Neuronal stem cell (in vitro differentiated cells): ENCODE data around the gene DSCAM.
"Not testable (repeated sequence)": the region's sequence is repeated elsewhere in the genome, so short reads cannot be mapped to it uniquely, and the experiment has no call there.

Source experiments
- DNase-seq: peaks from one replicate; pipeline ENCODE4 v3.0.0-alpha.2; 2013; ENCODE audit warnings: low spot score
- H2AFZ ChIP-seq: one replicate; pipeline ENCODE4 v1.6.1; 2013; ENCODE audit warnings: mild to moderate bottlenecking, low read length, inconsistent platforms
- H2AK5ac ChIP-seq: 2 replicates; pipeline ENCODE4 v1.6.1; 2013; ENCODE audit warnings: low read depth, mild to moderate bottlenecking, inconsistent platforms, low read length, moderate library complexity, mixed read lengths
- H2BK120ac ChIP-seq: 2 replicates; pipeline ENCODE4 v1.6.1; 2013; ENCODE audit warnings: low read depth, mild to moderate bottlenecking, inconsistent platforms, low read length, moderate library complexity, mixed read lengths
- H2BK12ac ChIP-seq: one replicate; pipeline ENCODE4 v1.6.1; 2013; ENCODE audit warnings: low read length, inconsistent platforms
- H2BK15ac ChIP-seq: 2 replicates; pipeline ENCODE4 v1.6.1; 2013; ENCODE audit warnings: mild to moderate bottlenecking, low read length, inconsistent platforms, mixed read lengths
- H2BK5ac ChIP-seq: one replicate; pipeline ENCODE4 v1.6.1; 2013; ENCODE audit warnings: inconsistent platforms, mild to moderate bottlenecking, low read length, moderate library complexity
- H3K14ac ChIP-seq: one replicate; pipeline ENCODE4 v1.6.1; 2013; ENCODE audit warnings: low read length, inconsistent platforms
- H3K18ac ChIP-seq: 2 replicates; pipeline ENCODE4 v1.6.1; 2013; ENCODE audit warnings: low read length, inconsistent platforms
- H3K23ac ChIP-seq: 2 replicates; pipeline ENCODE4 v1.6.1; 2013; ENCODE audit warnings: low read depth, mild to moderate bottlenecking, mixed read lengths, low read length, inconsistent platforms; ENCODE audit not compliant: poor library complexity
- H3K27ac ChIP-seq: replicated peaks from 3 replicates; pipeline ENCODE4 v1.5.1; 2013; ENCODE audit warnings: low read length, inconsistent platforms
- H3K27me3 ChIP-seq, 3 experiments: 2 replicates each; pipeline ENCODE4 v1.6.1; 2013; ENCODE audit warnings: low read length in 3 of 3, mild to moderate bottlenecking in 2 of 3, inconsistent platforms in 1 of 3, low read depth in 1 of 3, mixed read lengths in 1 of 3, moderate library complexity in 1 of 3; ENCODE audit not compliant: control insufficient read depth in 3 of 3, insufficient read depth in 3 of 3
- H3K36me3 ChIP-seq, 2 donors: replicated peaks in 1 of 2; 2 replicates each; pipeline ENCODE4 v1.6.1; 2013; ENCODE audit warnings: low read length in 2 of 2; ENCODE audit not compliant: control insufficient read depth in 2 of 2, insufficient read depth in 2 of 2
- H3K4ac ChIP-seq: 2 replicates; pipeline ENCODE4 v1.6.1; 2013; ENCODE audit warnings: inconsistent platforms, mild to moderate bottlenecking, low read length, moderate library complexity
- H3K4me1 ChIP-seq, 2 donors: 1 replicate in 1 of 2; 2 replicates in 1 of 2; pipeline ENCODE4 v1.6.1; 2013; ENCODE audit warnings: low read length in 2 of 2, low read depth in 1 of 2; ENCODE audit not compliant: control insufficient read depth in 2 of 2, insufficient read depth in 1 of 2
- H3K4me2 ChIP-seq: one replicate; pipeline ENCODE4 v1.6.1; 2013; ENCODE audit warnings: mild to moderate bottlenecking, low read length, inconsistent platforms; ENCODE audit not compliant: insufficient read depth, poor library complexity, severe bottlenecking
- H3K4me3 ChIP-seq, 2 donors: 2 replicates each; pipeline ENCODE4 v1.5.1; 2013; ENCODE audit warnings: low read length in 2 of 2, mild to moderate bottlenecking in 2 of 2, inconsistent platforms in 1 of 2, moderate library complexity in 1 of 2
- H3K79me1 ChIP-seq: one replicate; pipeline ENCODE4 v1.6.1; 2013; ENCODE audit warnings: low read depth, mild to moderate bottlenecking, inconsistent platforms, low read length, moderate library complexity
- H3K9ac ChIP-seq: one replicate; pipeline ENCODE4 v1.6.1; 2013; ENCODE audit warnings: mild to moderate bottlenecking, low read depth, low read length, inconsistent platforms; ENCODE audit not compliant: poor library complexity
- H3K9me3 ChIP-seq, 2 donors: replicated peaks in 1 of 2; 2 replicates each; pipeline versions ENCODE3 to v1.6.1; 2013; ENCODE audit warnings: low read length in 2 of 2, mild to moderate bottlenecking in 2 of 2, inconsistent platforms in 1 of 2, low read depth in 1 of 2, mixed read lengths in 1 of 2, moderate library complexity in 1 of 2; ENCODE audit not compliant: control insufficient read depth in 2 of 2, insufficient read depth in 1 of 2
- H4K8ac ChIP-seq: one replicate; pipeline ENCODE4 v1.6.1; 2013; ENCODE audit warnings: low read depth, mild to moderate bottlenecking, inconsistent platforms, low read length, moderate library complexity
- H4K91ac ChIP-seq: one replicate; pipeline ENCODE4 v1.6.1; 2013; ENCODE audit warnings: low read length, low read depth, mild to moderate bottlenecking, inconsistent platforms; ENCODE audit not compliant: poor library complexity
- WGBS, 2 donors: extraction: QIAGEN DNeasy Blood & Tissue Kit; methylation state at CpG; one replicate each; pipeline ENCODE4 v1.1.7; 2013; ENCODE audit warnings: missing lambda C conversion rate in 2 of 2, mixed read lengths in 1 of 2; ENCODE audit not compliant: insufficient read length in 2 of 2, insufficient replicate concordance in 1 of 2; ENCODE audit errors: extremely low coverage in 2 of 2; 5-methylcytosine and 5-hydroxymethylcytosine counted together

The DSCAM gene

DNA sequence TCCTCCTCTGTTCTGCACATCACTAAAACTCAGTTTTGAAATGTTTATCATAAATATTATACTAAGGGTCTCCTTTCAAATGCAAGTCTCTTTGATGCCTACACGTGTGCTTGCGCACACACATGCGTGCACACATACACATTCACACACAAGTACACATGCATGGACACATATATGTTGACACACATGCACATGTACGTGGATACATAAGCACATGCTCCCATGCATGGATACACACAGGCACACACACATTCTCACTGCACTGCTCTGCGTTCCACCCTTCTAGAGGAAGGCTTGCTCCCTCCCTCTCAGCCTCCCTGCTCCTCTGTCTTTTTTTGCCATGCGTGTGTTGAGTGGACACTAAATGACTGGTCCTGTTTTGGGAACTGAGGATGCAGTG lies 817.1 kb downstream of the DSCAM start:
- H3K4ac ChIP-seq, result no peak overlapping the region
- H3K9me3 ChIP-seq, result no peaks in the 10 kb centered on the region
- no peak overlapping the region for H3K4me2 ChIP-seq
- no peaks in the 10 kb centered on the region for H3K79me1 ChIP-seq
- H2AK5ac ChIP-seq, result no peak overlapping the region
- no peak overlapping the region for H3K9ac ChIP-seq
- no peak overlapping the region for H3K18ac ChIP-seq
- no peaks in the 10 kb centered on the region for H3K36me3 ChIP-seq
- no CpG with 5 or more reads among the region's 6 CpGs for WGBS, 2 donors
- H3K14ac ChIP-seq, result no peak overlapping the region
- no peak overlapping the region for H2BK15ac ChIP-seq
- H2AFZ ChIP-seq, result no peak overlapping the region
- no peaks in the 10 kb centered on the region for H3K4me1 ChIP-seq
- no peak overlapping the region for H2BK120ac ChIP-seq
- no peak overlapping the region for H3K27ac ChIP-seq
- H3K27me3 ChIP-seq, result no peaks in the 10 kb centered on the region
- H3K23ac ChIP-seq, result no peak overlapping the region
- no peak for DNase-seq
- no peak overlapping the region for H4K91ac ChIP-seq
- H2BK12ac ChIP-seq, result no peak overlapping the region
- H3K4me3 ChIP-seq, result no peak overlapping the region
- no peak overlapping the region for H2BK5ac ChIP-seq
- no peak overlapping the region for H4K8ac ChIP-seq

DNA sequence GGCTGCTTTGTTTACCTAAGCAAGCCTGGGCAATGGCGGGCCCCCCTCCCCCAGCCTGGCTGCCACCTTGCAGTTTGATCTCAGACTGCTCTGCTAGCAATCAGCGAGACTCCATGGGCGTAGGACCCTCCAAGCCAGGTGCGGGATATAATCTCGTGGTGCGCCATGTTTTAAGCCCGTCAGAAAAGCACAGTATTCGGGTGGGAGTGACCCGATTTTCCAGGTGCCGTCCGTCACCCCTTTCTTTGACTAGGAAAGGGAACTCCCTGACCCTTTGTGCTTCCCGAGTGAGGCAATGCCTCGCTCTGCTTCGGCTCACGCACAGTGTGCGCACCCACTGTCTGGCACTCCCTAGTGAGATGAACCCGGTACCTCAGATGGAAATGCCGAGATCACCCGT lies 818.6 kb downstream of the DSCAM start:
- DNase-seq, H2BK5ac ChIP-seq, H3K79me1 ChIP-seq, H3K9me3 ChIP-seq, H4K91ac ChIP-seq, H3K27ac ChIP-seq, H2BK12ac ChIP-seq, H4K8ac ChIP-seq, H3K4me3 ChIP-seq, H3K4me2 ChIP-seq, H3K4ac ChIP-seq, H3K18ac ChIP-seq, H2BK15ac ChIP-seq, H3K36me3 ChIP-seq, H2BK120ac ChIP-seq, H3K14ac ChIP-seq, H3K27me3 ChIP-seq, H2AFZ ChIP-seq, H3K23ac ChIP-seq, H3K9ac ChIP-seq, H3K4me1 ChIP-seq, H2AK5ac ChIP-seq: not testable (repeated sequence)
- WGBS, 2 donors, result no CpG with 5 or more reads among the region's 19 CpGs

DNA sequence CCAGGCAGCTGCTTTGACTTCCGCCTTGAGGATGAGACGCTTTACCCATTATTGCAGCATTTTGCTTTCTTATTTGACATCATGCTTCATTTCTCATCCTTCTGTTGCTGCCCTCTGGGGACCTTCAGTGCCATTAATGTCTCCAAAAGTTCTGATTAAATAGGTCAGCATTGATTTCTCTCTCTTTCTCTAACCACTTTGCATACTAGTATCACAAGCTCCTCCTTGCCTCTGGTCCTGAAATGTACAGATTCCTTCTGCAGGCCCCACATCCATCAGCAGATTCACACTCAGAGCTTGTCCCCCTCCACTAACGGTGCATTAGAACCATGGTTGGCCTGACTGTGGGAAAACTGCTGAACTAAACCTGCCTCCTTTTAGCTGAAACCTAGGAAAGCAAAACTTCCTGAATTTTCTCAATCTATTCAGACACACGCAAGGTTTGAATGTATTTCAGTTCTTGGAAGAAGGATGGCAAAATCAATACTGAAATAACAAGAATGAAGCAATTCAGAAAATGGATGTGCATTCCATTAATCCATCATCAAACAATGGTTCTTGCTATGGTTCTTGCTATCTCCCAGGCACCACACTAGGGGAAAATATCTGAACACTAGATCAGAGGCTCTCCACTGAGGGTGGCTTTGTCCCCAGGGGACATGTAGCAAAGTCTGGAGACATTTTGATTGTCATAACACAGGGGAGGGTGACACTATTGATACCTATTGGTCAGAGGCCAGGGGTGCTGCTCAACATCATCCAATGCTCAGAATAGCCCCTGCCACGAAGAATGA lies 825.2 kb downstream of the DSCAM start:
- H3K4me2 ChIP-seq, result no peak overlapping the region
- H3K27me3 ChIP-seq, result no peaks in the 10 kb centered on the region
- no peak overlapping the region for H3K18ac ChIP-seq
- H3K4me3 ChIP-seq, result no peak overlapping the region
- no peak for DNase-seq
- no peak overlapping the region for H2BK120ac ChIP-seq
- no peak overlapping the region for H3K4ac ChIP-seq
- no peak overlapping the region for H2BK5ac ChIP-seq
- no peak overlapping the region for H4K8ac ChIP-seq
- H3K79me1 ChIP-seq, result no peaks in the 10 kb centered on the region
- no peak overlapping the region for H2AK5ac ChIP-seq
- H2BK12ac ChIP-seq, result no peak overlapping the region
- no peak overlapping the region for H3K23ac ChIP-seq
- H3K9ac ChIP-seq, result no peak overlapping the region
- H3K9me3 ChIP-seq, result no peaks in the 10 kb centered on the region
- H3K14ac ChIP-seq, result no peak overlapping the region
- H3K4me1 ChIP-seq, result no peaks in the 10 kb centered on the region
- no peak overlapping the region for H3K27ac ChIP-seq
- H3K36me3 ChIP-seq, result no peaks in the 10 kb centered on the region
- no peak overlapping the region for H2AFZ ChIP-seq
- no peak overlapping the region for H2BK15ac ChIP-seq
- no CpG with 5 or more reads among the region's 5 CpGs for WGBS, 2 donors
- no peak overlapping the region for H4K91ac ChIP-seq

DNA sequence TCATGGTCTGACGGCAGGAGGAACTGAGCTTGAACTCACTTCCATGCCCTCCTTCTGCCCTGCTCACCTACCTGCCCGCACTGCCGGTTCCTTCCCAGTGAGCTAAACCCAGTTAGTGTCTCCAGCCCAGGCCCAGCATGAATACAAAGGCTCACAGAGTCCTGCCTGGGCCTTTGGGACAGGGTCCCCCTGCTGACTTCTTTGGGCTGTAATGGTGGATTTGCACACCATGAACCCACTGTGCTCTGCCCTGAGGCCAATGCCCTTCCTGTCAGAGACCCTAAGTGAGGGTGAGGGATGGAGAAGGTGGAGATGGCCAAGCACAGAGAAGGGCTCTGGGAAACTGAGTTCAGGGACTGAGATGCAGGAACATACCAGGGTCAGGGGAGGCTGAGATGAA lies 826.3 kb downstream of the DSCAM start:
- no peak for DNase-seq
- H3K4me3 ChIP-seq, result peak overlapping the region in 1 of 2 donors; percentile 62
- H3K27ac ChIP-seq, result no peak overlapping the region
- no peak overlapping the region for H4K8ac ChIP-seq
- no CpG with 5 or more reads among the region's 3 CpGs for WGBS, 2 donors
- H3K18ac ChIP-seq, result peak overlapping the region; percentile 59
- H3K9me3 ChIP-seq, result no peaks in the 10 kb centered on the region
- H3K4ac ChIP-seq, result no peak overlapping the region
- H3K27me3 ChIP-seq, result no peaks in the 10 kb centered on the region
- H3K23ac ChIP-seq, result no peak overlapping the region
- H2BK120ac ChIP-seq, result no peak overlapping the region
- no peaks in the 10 kb centered on the region for H3K36me3 ChIP-seq
- H2BK12ac ChIP-seq, result no peak overlapping the region
- H3K4me2 ChIP-seq, result no peak overlapping the region
- H2BK5ac ChIP-seq, result no peak overlapping the region
- H2AK5ac ChIP-seq, result no peak overlapping the region
- H3K4me1 ChIP-seq, result no peaks in the 10 kb centered on the region
- H2AFZ ChIP-seq, result no peak overlapping the region
- no peaks in the 10 kb centered on the region for H3K79me1 ChIP-seq
- H3K14ac ChIP-seq, result no peak overlapping the region
- no peak overlapping the region for H3K9ac ChIP-seq
- no peak overlapping the region for H2BK15ac ChIP-seq
- H4K91ac ChIP-seq, result peak overlapping the region; percentile 5
